ENCODE data around the gene CLSTN3. TPM values are rescaled to one million over a fixed set of nuclear protein-coding genes. Genes with fewer than 3 reads are reported as not detected.

The CLSTN3 gene
- total RNA-seq, 2 donors from 2014 or later, result 27.5 to 64.9 TPM

DNA sequence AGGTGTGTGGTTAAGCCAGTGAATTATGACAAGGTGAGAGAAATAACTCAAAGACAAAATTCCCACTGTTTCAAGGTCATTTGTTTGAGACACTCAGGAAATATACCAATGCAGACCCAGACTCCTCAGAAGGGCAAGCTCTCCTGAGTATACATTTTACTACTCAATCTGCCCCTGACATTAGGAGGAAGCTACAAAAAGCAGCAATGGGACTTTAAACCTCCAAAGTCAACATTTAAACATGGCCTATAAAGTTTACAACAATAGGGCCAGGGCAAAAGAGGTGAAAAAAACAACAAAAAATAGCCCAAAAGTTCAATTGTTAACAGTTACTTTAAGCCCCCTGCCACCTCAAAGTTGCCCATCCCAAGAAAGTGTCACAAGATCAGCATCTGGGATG, 39.8 kb downstream of the CLSTN3 start:
- Histone ChIP-seq H3K4me1 (no peaks in the 10 kb centered on the region), H3K36me3 (replicated peaks in 1 of 2; ENCODE audit: insufficient read depth in 1 of 2, low read depth in 2 of 2) (no peaks in the 10 kb centered on the region), H3K27me3 (no peaks in the 10 kb centered on the region)

DNA sequence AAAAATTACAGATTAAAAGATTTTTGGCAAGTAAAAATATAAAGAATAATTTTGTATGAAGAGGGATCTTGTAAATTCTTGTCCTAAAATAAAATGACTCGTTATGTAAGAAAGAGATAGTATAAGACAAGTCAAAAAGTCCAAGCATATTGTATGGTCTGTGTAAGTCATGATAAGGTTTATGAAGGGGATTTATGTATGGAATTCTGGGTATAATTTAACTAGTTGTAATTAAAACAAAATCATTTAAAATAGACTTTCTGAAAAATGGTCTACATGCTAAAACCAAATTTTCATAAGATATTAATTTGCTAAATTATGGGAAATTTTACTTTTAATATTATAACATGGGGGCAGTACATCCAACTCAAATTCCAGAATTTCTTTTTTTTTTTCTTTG, 41.7 kb downstream of the CLSTN3 start:
- Histone ChIP-seq H3K4me3 (no peak overlapping the region), H3K27ac (no peak overlapping the region), H3K36me3 (replicated peaks in 1 of 2; ENCODE audit: insufficient read depth in 1 of 2, low read depth in 2 of 2) (no peaks in the 10 kb centered on the region), H3K9me3 (peaks cover 0 to 7% (median 0%) of the 10 kb centered on the region in 3 donors), H3K27me3 (no peaks in the 10 kb centered on the region), H3K4me1 (no peaks in the 10 kb centered on the region)
- intact Hi-C loops (cut with DNase I), result no loop called here
- ATAC-seq (no peak), DNase-seq (no peak)
- TF ChIP-seq, protein P1, sequence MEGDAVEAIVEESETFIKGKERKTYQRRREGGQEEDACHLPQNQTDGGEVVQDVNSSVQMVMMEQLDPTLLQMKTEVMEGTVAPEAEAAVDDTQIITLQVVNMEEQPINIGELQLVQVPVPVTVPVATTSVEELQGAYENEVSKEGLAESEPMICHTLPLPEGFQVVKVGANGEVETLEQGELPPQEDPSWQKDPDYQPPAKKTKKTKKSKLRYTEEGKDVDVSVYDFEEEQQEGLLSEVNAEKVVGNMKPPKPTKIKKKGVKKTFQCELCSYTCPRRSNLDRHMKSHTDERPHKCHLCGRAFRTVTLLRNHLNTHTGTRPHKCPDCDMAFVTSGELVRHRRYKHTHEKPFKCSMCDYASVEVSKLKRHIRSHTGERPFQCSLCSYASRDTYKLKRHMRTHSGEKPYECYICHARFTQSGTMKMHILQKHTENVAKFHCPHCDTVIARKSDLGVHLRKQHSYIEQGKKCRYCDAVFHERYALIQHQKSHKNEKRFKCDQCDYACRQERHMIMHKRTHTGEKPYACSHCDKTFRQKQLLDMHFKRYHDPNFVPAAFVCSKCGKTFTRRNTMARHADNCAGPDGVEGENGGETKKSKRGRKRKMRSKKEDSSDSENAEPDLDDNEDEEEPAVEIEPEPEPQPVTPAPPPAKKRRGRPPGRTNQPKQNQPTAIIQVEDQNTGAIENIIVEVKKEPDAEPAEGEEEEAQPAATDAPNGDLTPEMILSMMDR (IDR thresholded peaks at IDR 0.05), result no peak
- TF ChIP-seq POLR2A (IDR thresholded peaks at IDR 0.05), result no peak
- WGBS, 2 donors, result 58 to 61% methylated on average over 1 of the region's 1 CpG

More for the DNA sequence above, 39.8 kb downstream of the CLSTN3 start:
- peaks cover 0 to 7% (median 0%) of the 10 kb centered on the region in 3 donors for H3K9me3 ChIP-seq
- ATAC-seq, result no peak
- intact Hi-C loops (cut with DNase I), result no loop called here
- TF ChIP-seq POLR2A (IDR thresholded peaks at IDR 0.05), result no peak
- no peak overlapping the region for H3K27ac ChIP-seq
- no peak for DNase-seq
- no peak overlapping the region for H3K4me3 ChIP-seq

DNA sequence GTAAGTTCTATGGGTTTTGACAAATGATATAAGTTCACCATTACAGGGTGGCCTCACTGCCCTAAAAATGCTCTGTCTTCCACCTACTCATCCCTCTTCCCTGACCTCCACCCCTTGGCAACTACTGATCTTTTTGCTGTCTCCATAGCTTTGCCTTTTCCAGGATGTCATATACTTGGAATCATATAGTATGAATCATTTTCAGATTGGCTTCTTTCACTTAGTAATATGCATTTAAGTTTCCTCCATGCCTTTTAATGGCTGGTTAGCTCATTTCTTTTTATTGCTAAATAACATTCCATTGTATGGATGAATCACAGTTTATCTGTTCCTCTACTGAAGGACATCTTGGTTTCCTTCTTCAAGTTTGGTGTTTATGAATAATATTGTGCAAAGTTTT, 45.3 kb downstream of the CLSTN3 start:
- intact Hi-C loops (cut with DNase I), result no loop called here
- Histone ChIP-seq H3K4me1 (no peaks in the 10 kb centered on the region), H3K4me3 (no peak overlapping the region), H3K27me3 (no peaks in the 10 kb centered on the region), H3K27ac (no peak overlapping the region), H3K36me3 (replicated peaks in 1 of 2; ENCODE audit: insufficient read depth in 1 of 2, low read depth in 2 of 2) (no peaks in the 10 kb centered on the region), H3K9me3 (no peaks in the 10 kb centered on the region)
- ATAC-seq, result no peak
- no peak for DNase-seq
- no peak for TF ChIP-seq POLR2A (IDR thresholded peaks at IDR 0.05)
- TF ChIP-seq, protein P1 (IDR thresholded peaks at IDR 0.05), result no peak

DNA sequence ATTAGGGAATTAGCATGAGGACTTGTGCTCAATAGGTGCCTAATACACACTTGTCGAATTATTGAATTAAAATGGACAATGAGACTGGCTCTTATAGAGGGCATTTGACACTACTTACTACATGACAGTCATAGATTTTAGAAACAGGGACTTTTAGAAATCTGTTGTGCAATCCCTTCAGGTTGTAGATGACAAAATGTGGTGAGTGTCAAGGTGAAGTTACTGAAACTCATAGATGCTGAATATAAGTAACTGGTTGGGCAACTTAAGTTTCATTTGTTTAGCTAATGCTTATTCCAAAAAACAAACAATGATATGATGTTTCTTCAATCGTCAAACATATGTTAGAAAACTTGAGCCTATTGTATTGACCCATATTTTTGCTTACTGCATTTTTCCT, 46.4 kb downstream of the CLSTN3 start:
- H3K4me1 ChIP-seq, result no peaks in the 10 kb centered on the region
- ATAC-seq, result no peak
- intact Hi-C loops (cut with DNase I), result no loop called here
- no peak for DNase-seq
- H3K9me3 ChIP-seq, result no peaks in the 10 kb centered on the region
- H3K27ac ChIP-seq, result no peak overlapping the region
- H3K36me3 ChIP-seq (replicated peaks in 1 of 2; ENCODE audit: insufficient read depth in 1 of 2, low read depth in 2 of 2), result no peaks in the 10 kb centered on the region
- WGBS, 2 donors, result 44 to 48% methylated on average over 2 of the region's 2 CpGs
- no peak overlapping the region for H3K4me3 ChIP-seq
- no peak for TF ChIP-seq POLR2A (IDR thresholded peaks at IDR 0.05)
- TF ChIP-seq, protein P1 (IDR thresholded peaks at IDR 0.05), result no peak
- no peaks in the 10 kb centered on the region for H3K27me3 ChIP-seq

DNA sequence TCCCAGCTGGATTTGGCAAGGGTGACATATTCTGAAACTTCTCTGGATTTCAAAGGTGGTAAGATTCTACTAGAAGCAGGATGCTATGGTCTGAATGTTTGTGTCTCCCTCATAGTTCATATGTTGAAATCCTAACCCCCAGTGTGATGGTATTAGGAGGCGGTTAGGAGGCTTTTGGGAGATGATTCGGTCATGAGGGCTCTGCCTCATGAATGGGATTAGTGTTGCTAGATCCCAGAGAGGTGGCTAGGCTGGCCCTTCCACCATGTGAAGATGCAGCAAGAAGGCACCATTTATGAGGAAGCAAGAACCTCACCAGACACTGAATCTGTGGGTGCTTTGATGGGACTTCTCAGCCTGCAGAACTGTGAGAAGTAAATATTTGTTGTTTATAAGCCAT, 48.3 kb downstream of the CLSTN3 start:
- TF ChIP-seq POLR2A (IDR thresholded peaks at IDR 0.05), result no peak
- TF ChIP-seq, protein P1 (IDR thresholded peaks at IDR 0.05), result no peak

More for the DNA sequence above, 48.3 kb downstream of the CLSTN3 start:
- ATAC-seq, result no peak
- H3K27ac ChIP-seq, result no peak overlapping the region
- H3K9me3 ChIP-seq, result no peaks in the 10 kb centered on the region
- H3K27me3 ChIP-seq, result no peaks in the 10 kb centered on the region
- 87 to 92% methylated on average over 2 of the region's 2 CpGs for WGBS, 2 donors
- H3K4me3 ChIP-seq, result no peak overlapping the region
- intact Hi-C loops (cut with DNase I), result no loop called here
- DNase-seq, result no peak
- no peaks in the 10 kb centered on the region for H3K36me3 ChIP-seq (replicated peaks in 1 of 2; ENCODE audit: insufficient read depth in 1 of 2, low read depth in 2 of 2)
- no peaks in the 10 kb centered on the region for H3K4me1 ChIP-seq
